ENCODE data around the gene KRT32. TPM values are rescaled to one million over a fixed set of nuclear protein-coding genes. Genes with fewer than 3 reads are reported as not detected.

Gene KRT32
- total and polyA plus RNA-seq, 9 of the 15 experiments (the other 6 are each of a cell fraction or from before 2014, with no cell fraction given): not detected

DNA sequence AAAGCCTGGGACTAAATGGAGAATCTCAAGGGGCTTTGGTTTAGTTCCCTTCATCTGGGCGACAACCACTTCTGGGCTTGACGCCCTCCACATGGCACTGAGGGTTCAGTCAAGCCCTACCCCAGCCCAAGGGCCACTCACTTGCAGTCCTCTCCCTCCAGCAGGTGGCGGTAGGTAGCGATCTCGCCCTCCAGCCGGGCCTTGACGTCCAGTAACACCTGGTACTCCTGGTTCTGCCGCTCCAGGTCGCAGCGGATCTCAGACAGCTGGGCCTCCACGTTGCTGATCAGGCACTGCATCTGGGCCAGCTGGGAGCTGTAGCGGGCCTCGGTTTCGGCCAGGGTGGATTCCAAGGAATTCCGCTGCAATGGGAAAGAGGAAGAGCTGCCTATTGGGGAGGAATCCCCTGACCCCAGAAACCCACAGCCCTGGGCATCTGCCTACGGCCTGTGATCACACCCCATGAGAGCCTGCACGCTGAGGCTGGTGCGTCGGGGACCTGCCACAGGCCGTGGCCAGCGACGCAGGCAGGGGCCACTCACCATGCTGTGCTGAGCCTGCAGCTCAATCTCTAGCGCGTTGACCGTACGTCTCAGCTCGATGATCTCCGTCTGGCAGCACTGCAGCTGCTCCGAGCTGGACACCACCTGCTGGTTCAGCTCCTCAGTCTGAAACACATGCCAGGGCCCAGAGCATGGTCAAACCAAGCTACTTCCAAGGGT lies 19.8 kb upstream of the KRT32 start (continued):
- TF ChIP-seq, protein P1, sequence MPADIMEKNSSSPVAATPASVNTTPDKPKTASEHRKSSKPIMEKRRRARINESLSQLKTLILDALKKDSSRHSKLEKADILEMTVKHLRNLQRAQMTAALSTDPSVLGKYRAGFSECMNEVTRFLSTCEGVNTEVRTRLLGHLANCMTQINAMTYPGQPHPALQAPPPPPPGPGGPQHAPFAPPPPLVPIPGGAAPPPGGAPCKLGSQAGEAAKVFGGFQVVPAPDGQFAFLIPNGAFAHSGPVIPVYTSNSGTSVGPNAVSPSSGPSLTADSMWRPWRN (IDR thresholded peaks at IDR 0.05; ENCODE audit: low read depth): no peak
- TF ChIP-seq HMGN3 (IDR thresholded peaks at IDR 0.05; ENCODE audit: borderline replicate concordance, extremely low read depth, insufficient read length, low read depth, low read length) (peak; percentile 26), PHF20 (IDR thresholded peaks at IDR 0.05; ENCODE audit: partially characterized antibody) (no peak), MCM2 (IDR thresholded peaks at IDR 0.05; ENCODE audit: low read depth) (no peak), L3MBTL2 (IDR thresholded peaks at IDR 0.05) (peak; percentile 42; the same call in 1 of the 2 replicates), ZNF140 (CRISPR knock-in tag; IDR thresholded peaks at IDR 0.05) (no peak), ASH1L (IDR thresholded peaks at IDR 0.05; ENCODE audit: borderline replicate concordance, low read depth, partially characterized antibody) (no peak), DMBX1 (CRISPR knock-in tag; IDR thresholded peaks at IDR 0.05; ENCODE audit: borderline replicate concordance) (no peak), DEAF1 (CRISPR knock-in tag; IDR thresholded peaks at IDR 0.05) (peak; percentile 30; the same call in 1 of the 2 replicates), KAT2B (IDR thresholded peaks at IDR 0.05; ENCODE audit: low read depth, low read length) (no peak), SMC3 (conservative IDR thresholded peaks at IDR 0.05; ENCODE audit: insufficient read depth, low read depth, low read length) (peak; percentile 88), GATAD2A (IDR thresholded peaks at IDR 0.05) (no peak), EHMT2 (IDR thresholded peaks at IDR 0.05) (0 out of 2 replicates have a peak, but pooled peaks have one; percentile 25), ZNF184 (CRISPR knock-in tag; IDR thresholded peaks at IDR 0.05) (no peak), ZNF12 (CRISPR knock-in tag; IDR thresholded peaks at IDR 0.05) (no peak), NR1H2 (CRISPR knock-in tag; IDR thresholded peaks at IDR 0.05) (no peak), KLF16 (IDR thresholded peaks at IDR 0.05) (0 out of 2 replicates have a peak, but pooled peaks have one; percentile 12)
- TF ChIP-seq, protein P2, sequence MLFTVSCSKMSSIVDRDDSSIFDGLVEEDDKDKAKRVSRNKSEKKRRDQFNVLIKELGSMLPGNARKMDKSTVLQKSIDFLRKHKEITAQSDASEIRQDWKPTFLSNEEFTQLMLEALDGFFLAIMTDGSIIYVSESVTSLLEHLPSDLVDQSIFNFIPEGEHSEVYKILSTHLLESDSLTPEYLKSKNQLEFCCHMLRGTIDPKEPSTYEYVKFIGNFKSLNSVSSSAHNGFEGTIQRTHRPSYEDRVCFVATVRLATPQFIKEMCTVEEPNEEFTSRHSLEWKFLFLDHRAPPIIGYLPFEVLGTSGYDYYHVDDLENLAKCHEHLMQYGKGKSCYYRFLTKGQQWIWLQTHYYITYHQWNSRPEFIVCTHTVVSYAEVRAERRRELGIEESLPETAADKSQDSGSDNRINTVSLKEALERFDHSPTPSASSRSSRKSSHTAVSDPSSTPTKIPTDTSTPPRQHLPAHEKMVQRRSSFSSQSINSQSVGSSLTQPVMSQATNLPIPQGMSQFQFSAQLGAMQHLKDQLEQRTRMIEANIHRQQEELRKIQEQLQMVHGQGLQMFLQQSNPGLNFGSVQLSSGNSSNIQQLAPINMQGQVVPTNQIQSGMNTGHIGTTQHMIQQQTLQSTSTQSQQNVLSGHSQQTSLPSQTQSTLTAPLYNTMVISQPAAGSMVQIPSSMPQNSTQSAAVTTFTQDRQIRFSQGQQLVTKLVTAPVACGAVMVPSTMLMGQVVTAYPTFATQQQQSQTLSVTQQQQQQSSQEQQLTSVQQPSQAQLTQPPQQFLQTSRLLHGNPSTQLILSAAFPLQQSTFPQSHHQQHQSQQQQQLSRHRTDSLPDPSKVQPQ (CRISPR knock-in tag; IDR thresholded peaks at IDR 0.05; ENCODE audit: borderline replicate concordance): no peak
- TF ChIP-seq, protein P3, sequence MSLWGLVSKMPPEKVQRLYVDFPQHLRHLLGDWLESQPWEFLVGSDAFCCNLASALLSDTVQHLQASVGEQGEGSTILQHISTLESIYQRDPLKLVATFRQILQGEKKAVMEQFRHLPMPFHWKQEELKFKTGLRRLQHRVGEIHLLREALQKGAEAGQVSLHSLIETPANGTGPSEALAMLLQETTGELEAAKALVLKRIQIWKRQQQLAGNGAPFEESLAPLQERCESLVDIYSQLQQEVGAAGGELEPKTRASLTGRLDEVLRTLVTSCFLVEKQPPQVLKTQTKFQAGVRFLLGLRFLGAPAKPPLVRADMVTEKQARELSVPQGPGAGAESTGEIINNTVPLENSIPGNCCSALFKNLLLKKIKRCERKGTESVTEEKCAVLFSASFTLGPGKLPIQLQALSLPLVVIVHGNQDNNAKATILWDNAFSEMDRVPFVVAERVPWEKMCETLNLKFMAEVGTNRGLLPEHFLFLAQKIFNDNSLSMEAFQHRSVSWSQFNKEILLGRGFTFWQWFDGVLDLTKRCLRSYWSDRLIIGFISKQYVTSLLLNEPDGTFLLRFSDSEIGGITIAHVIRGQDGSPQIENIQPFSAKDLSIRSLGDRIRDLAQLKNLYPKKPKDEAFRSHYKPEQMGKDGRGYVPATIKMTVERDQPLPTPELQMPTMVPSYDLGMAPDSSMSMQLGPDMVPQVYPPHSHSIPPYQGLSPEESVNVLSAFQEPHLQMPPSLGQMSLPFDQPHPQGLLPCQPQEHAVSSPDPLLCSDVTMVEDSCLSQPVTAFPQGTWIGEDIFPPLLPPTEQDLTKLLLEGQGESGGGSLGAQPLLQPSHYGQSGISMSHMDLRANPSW (CRISPR knock-in tag; IDR thresholded peaks at IDR 0.05): no peak
